ENCODE data around the gene PXMP2. TPM values are rescaled to one million over a fixed set of nuclear protein-coding genes. Genes with fewer than 3 reads are reported as not detected.
"Not testable (repeated sequence)": the region's sequence is repeated elsewhere in the genome, so short reads cannot be mapped to it uniquely, and the experiment has no call there.

PXMP2 gene
- total RNA-seq, 3 donors from 2014 or later: 5.9 to 11.5 (median 7.0) TPM

DNA sequence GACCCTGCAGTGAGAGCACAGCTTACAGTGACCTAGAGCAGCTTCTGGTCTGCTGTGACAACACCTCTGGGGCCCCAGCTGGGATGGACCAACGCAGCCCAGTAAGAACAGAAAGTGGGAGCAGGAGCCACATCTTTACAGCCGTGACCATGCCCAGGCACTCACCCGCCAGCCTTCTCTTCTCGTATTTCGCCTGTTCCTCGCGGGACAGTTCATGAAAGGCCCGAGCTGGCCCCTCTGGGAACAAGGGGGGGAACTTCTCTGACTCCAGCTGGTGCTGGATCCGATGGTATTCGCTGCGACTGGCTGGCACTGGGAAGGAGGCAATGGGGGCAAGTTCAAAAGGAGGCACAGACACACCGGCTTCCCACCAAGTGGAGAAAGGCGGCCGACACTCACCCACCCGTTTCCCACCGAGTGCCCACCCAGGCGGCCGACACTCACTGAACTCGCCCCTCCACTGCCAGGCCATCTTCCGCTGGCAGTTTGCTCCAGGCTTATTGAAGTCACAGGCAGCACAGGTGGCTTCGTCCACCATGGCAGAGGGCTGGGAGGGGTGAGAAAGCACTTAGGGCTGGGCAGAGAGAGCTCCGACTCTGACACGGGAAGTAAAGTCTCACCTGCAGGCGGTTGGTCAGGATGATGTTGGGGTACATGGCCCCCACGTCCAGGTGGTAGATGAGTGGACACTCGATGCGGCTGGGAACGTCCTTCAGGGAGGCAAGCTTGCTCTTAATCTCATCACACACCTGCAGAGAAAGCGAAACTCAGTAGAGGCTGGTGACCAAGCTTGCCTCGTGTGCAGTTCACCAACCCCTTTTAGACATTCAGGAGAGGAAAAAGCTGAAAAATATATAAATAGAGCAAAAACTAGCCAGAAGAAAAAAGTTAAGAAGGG, 18.9 kb upstream of the PXMP2 start:
- ATAC-seq (no peak), DNase-seq (no peak)
- Mint-ChIP-seq H3K4me3 (no peak overlapping the region), H3K9me3 (no peaks in the 10 kb centered on the region), H3K27me3 (ENCODE audit: low read depth) (no peaks in the 10 kb centered on the region), H3K36me3 (ENCODE audit: insufficient read depth) (peaks cover 41% of the 10 kb centered on the region), H3K4me1 (ENCODE audit: low read depth) (peaks cover 5% of the 10 kb centered on the region)

DNA sequence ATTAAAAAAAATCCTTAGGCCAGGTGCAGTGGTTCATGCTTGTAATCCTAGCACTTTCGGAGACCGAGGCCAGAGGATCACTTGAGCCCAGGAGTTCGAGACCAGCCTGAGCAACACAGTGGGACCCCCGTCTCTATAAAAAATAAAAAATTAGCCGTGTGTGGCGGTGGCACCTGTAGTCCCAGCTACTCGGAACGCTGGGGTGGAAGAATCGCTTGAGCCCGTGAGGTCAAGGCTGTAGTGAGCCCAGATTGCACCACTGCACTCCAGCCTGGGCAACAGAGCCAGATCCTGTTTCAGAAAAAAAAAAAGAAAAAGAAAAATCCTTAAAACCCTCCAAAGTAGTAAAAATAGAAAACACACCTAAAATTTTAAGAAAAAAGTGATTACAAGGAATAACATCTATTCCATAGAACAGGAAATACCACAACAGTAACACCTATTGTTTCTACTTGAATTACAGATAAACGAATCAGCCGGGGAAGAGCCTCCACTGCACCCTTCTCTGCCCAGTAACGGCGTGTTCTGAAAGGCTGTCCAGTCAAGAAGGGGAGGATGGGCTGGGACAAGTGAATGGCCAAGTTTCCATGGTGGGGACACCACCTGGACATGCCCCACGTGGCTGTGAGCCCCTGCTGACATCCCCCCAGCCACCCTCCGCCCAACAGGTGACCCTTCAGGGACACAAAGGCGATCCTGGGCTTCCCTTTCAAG, 18.1 kb upstream of the PXMP2 start:
- H3K4me3 Mint-ChIP-seq: no peak overlapping the region
- ATAC-seq (no peak), DNase-seq (no peak)
- peaks cover 5% of the 10 kb centered on the region for H3K4me1 Mint-ChIP-seq (ENCODE audit: low read depth)
- H3K9me3 Mint-ChIP-seq: no peaks in the 10 kb centered on the region
- H3K36me3 Mint-ChIP-seq (ENCODE audit: insufficient read depth): peaks cover 40% of the 10 kb centered on the region
- H3K27me3 Mint-ChIP-seq (ENCODE audit: low read depth): no peaks in the 10 kb centered on the region

DNA sequence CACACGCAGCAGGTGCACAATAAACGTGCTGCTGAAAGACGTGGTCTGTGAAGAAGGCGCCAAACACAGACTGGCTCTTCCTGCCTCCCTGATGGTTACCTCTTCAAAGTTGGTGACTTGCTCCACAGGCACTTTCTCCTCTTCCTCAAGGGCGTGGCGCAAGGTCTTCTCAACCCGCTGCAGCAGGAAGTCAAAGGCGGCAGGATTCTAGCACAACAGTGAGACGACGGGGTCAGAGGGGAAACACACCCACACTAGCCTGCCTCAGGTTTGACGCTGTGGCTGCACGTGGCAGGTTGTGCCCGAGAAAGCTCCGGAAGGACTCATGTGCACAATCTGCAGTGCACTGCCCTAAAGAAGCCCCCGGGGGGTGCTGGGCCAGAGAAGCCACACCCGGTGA, 15.3 kb upstream of the PXMP2 start:
- peaks cover 33% of the 10 kb centered on the region for H3K36me3 Mint-ChIP-seq (ENCODE audit: insufficient read depth)
- DNase-seq (no peak), ATAC-seq (no peak)
- peaks cover 5% of the 10 kb centered on the region for H3K4me1 Mint-ChIP-seq (ENCODE audit: low read depth)
- no peaks in the 10 kb centered on the region for H3K9me3 Mint-ChIP-seq
- H3K4me3 Mint-ChIP-seq: no peak overlapping the region
- H3K27me3 Mint-ChIP-seq (ENCODE audit: low read depth): no peaks in the 10 kb centered on the region

DNA sequence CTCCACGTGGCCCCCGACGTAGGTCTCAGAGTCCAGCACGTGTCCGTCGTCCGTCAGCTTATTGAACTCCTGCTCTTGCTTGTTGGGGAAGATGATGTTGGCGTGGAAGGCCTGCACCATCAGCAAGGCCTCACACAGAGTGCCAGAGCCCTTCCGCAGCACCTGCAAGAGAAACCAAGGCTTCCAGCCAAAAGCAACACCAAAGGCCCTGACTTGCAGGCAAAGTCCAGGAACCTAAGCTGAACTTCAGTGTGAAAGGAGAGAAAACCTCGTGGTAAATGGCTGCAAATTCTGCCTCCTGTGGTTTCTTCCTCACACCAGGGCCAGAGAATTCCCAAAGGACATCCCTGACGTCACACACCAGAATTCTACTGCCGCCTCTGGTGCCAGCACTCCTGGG, 14.7 kb upstream of the PXMP2 start:
- H3K9me3 Mint-ChIP-seq: no peaks in the 10 kb centered on the region
- no peak for DNase-seq
- peaks cover 33% of the 10 kb centered on the region for H3K36me3 Mint-ChIP-seq (ENCODE audit: insufficient read depth)
- H3K4me3 Mint-ChIP-seq: no peak overlapping the region
- no peaks in the 10 kb centered on the region for H3K27me3 Mint-ChIP-seq (ENCODE audit: low read depth)
- no peak for ATAC-seq
- H3K4me1 Mint-ChIP-seq (ENCODE audit: low read depth): peaks cover 5% of the 10 kb centered on the region

DNA sequence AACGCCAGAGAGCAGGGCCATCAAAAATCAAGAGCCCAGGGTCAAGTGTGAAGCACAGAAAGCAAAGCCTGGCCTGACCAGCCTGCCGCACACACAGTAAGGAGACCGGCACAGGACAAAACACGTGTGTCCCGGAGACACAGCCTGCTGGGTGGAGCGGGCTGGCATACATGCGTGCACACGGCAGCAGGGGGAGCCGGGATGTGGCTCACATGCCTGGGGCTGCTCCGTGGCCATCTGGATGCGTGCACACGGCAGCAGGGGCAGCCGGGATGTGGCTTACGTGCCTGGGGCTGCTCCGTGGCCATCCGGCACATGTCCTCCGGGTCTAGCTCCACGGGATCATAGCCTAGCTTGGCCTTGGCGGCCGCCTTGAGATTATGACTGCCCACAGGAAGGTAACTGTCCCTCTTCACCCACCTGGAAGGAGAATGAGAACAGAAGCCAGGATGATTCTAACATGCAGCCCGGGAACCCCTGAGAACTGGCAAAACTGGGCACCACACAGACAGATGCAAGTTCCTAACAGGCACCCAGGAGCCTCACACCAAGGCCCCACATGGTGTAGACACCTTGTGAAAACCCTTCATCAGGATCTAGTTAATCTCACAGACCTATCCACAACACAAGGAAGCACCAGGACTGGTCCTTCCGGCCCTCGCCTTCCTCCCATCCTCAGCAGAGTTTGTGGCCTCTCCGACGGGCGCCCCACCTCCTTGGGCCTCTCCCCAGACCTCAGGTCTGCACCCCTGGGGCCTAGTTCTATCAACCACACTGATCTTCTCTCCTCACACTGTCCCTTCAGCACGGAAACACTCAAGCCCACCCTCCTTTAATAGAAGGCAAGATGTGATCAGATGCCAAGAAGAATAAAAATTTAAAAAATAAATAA, 13.9 kb upstream of the PXMP2 start:
- Mint-ChIP-seq H3K9me3 (no peaks in the 10 kb centered on the region), H3K4me3 (no peak overlapping the region), H3K27me3 (ENCODE audit: low read depth) (no peaks in the 10 kb centered on the region), H3K4me1 (ENCODE audit: low read depth) (peaks cover 5% of the 10 kb centered on the region), H3K36me3 (ENCODE audit: insufficient read depth) (peaks cover 33% of the 10 kb centered on the region)
- ATAC-seq (no peak), DNase-seq (no peak)

GRCh38 chr12:132674561-132674960, 12.8 kb upstream of the PXMP2 start:
- Mint-ChIP-seq H3K9me3 (no peaks in the 10 kb centered on the region), H3K27me3 (ENCODE audit: low read depth) (no peaks in the 10 kb centered on the region), H3K4me3 (no peak overlapping the region), H3K4me1 (ENCODE audit: low read depth) (peaks cover 5% of the 10 kb centered on the region), H3K36me3 (ENCODE audit: insufficient read depth) (peaks cover 33% of the 10 kb centered on the region)
- DNase-seq (no peak), ATAC-seq (no peak)

- Mint-ChIP-seq H3K4me3 (no peak overlapping the region), H3K4me1 (ENCODE audit: low read depth) (peaks cover 5% of the 10 kb centered on the region)
These were observed 11.5 kb upstream of the PXMP2 start for GRCh38 chr12:132675757-132676432.

GRCh38 chr12:132677492-132677891, 9.9 kb upstream of the PXMP2 start:
- DNase-seq (no peak), ATAC-seq (no peak)
- no peak overlapping the region for H3K4me3 Mint-ChIP-seq
- peaks cover 35% of the 10 kb centered on the region for H3K36me3 Mint-ChIP-seq (ENCODE audit: insufficient read depth)
- H3K4me1 Mint-ChIP-seq (ENCODE audit: low read depth): peaks cover 2% of the 10 kb centered on the region
- H3K9me3 Mint-ChIP-seq: no peaks in the 10 kb centered on the region
- no peaks in the 10 kb centered on the region for H3K27me3 Mint-ChIP-seq (ENCODE audit: low read depth)

More at GRCh38 chr12:132675757-132676432, 11.5 kb upstream of the PXMP2 start:
- Mint-ChIP-seq H3K36me3 (ENCODE audit: insufficient read depth) (peaks cover 38% of the 10 kb centered on the region), H3K27me3 (ENCODE audit: low read depth) (no peaks in the 10 kb centered on the region), H3K9me3 (no peaks in the 10 kb centered on the region)
- no peak for ATAC-seq
- DNase-seq: no peak

DNA sequence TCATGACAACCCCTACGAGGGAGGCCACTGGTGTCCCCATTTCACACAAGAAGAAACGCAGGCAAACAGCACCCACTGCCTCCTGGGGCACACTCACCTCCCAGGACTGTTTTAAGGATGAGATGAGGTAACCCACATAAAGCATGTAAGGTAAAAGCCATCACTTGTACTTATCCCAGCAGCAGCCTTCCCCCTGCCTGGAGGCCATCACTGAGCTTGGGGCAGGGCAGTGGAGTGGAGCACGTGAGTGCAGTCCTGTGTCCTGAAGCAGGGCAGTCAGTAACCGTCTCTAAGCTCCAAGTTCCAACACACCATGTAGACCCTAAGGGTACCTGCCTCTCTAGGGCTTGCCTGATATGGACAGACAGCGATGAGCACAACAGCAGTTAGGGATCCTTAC, 2.0 kb upstream of the PXMP2 start:
- ATAC-seq (no peak), DNase-seq (no peak)
- H3K9me3 Mint-ChIP-seq: no peaks in the 10 kb centered on the region
- H3K27me3 Mint-ChIP-seq (ENCODE audit: low read depth): no peaks in the 10 kb centered on the region
- H3K4me1 Mint-ChIP-seq (ENCODE audit: low read depth): peaks cover 17% of the 10 kb centered on the region
- H3K36me3 Mint-ChIP-seq (ENCODE audit: insufficient read depth): no peaks in the 10 kb centered on the region
- peak overlapping the region; percentile 76 for H3K4me3 Mint-ChIP-seq

DNA sequence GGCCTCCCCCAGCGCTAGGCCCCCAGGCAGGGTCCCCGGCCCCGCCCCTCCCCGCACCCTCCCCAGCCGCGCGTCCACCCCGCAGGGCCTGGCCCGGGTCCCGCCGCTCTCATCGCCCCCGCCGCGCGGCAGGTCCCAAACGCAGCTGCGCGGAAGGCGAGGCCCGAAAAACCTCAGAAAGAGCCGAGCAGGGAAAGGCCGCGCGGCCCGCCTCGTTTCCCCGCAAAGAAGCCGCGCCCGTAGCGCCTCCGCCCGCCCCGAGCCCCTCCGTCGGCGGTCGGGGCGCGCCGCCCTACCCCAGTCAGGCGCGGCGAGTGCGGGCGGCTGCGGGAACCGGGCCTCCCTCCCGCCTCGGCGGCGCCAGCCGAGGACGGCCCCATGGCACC, 569 bp upstream of the PXMP2 start:
- no peaks in the 10 kb centered on the region for H3K9me3 Mint-ChIP-seq

GRCh38 chr12:132689227-132689626, 1.8 kb downstream of the PXMP2 start:
- DNase-seq (no peak), ATAC-seq (no peak)
- peaks cover 17% of the 10 kb centered on the region for H3K4me1 Mint-ChIP-seq (ENCODE audit: low read depth)
- no peaks in the 10 kb centered on the region for H3K36me3 Mint-ChIP-seq (ENCODE audit: insufficient read depth)
- H3K27me3 Mint-ChIP-seq (ENCODE audit: low read depth): no peaks in the 10 kb centered on the region
- no peaks in the 10 kb centered on the region for H3K9me3 Mint-ChIP-seq
- peak overlapping the region; percentile 64 for H3K4me3 Mint-ChIP-seq

More for the DNA sequence above, 569 bp upstream of the PXMP2 start:
- DNase-seq (no peak), ATAC-seq (peak; percentile 54 to 62)
- Mint-ChIP-seq H3K36me3 (ENCODE audit: insufficient read depth) (no peaks in the 10 kb centered on the region), H3K4me1 (ENCODE audit: low read depth) (peaks cover 17% of the 10 kb centered on the region), H3K27me3 (ENCODE audit: low read depth) (no peaks in the 10 kb centered on the region), H3K4me3 (peak overlapping the region; percentile 80)

- H3K4me1 Mint-ChIP-seq (ENCODE audit: low read depth): peaks cover 16% of the 10 kb centered on the region
- H3K9me3 Mint-ChIP-seq: no peaks in the 10 kb centered on the region
- H3K36me3 Mint-ChIP-seq (ENCODE audit: insufficient read depth): no peaks in the 10 kb centered on the region
These were observed 2.7 kb downstream of the PXMP2 start for GRCh38 chr12:132690112-132690511.

DNA sequence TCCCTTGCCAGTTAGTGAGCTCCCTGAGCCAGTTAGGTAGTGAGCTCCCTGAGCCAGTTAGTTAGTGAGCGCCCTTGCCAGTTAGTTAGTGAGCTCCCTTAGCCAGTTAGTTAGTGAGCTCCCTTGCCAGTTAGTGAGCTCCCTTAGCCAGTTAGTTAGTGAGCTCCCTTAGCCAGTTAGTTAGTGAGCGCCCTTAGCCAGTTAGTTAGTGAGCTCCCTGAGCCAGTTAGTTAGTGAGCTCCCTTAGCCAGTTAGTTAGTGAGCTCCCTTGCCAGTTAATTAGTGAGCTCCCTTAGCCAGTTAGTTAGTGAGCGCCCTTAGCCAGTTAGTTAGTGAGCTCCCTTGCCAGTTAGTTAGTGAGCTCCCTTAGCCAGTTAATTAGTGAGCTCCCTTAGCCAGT, 4.6 kb downstream of the PXMP2 start:
- H3K9me3 Mint-ChIP-seq; ATAC-seq; H3K4me3 Mint-ChIP-seq; DNase-seq; H3K36me3 Mint-ChIP-seq (ENCODE audit: insufficient read depth); H3K27me3 Mint-ChIP-seq (ENCODE audit: low read depth); H3K4me1 Mint-ChIP-seq (ENCODE audit: low read depth): not testable (repeated sequence)

More at GRCh38 chr12:132690112-132690511, 2.7 kb downstream of the PXMP2 start:
- DNase-seq: no peak
- Mint-ChIP-seq H3K27me3 (ENCODE audit: low read depth) (no peaks in the 10 kb centered on the region), H3K4me3 (peak overlapping the region; percentile 64)
- no peak for ATAC-seq

GRCh38 chr12:132694888-132695287, 7.5 kb downstream of the PXMP2 start:
- not testable (repeated sequence) for H3K4me1 Mint-ChIP-seq (ENCODE audit: low read depth); H3K4me3 Mint-ChIP-seq; DNase-seq; H3K36me3 Mint-ChIP-seq (ENCODE audit: insufficient read depth); H3K27me3 Mint-ChIP-seq (ENCODE audit: low read depth); H3K9me3 Mint-ChIP-seq; ATAC-seq

All from activated T-cell treated with anti-CD3 and anti-CD28 coated beads, Interleukin-2, amount 50 U/mL, for 4 hours (primary cell).